GM08714 (cell line): ENCODE data around the gene CCDC70.
"Not testable (repeated sequence)": the region's sequence is repeated elsewhere in the genome, so short reads cannot be mapped to it uniquely, and the experiment has no call there.

Experiments used
- H3K4me3 ChIP-seq: fragments of 200-500 bp; sonication (Bioruptor generic); 2 replicates; pipeline ENCODE4 v1.5.1; 2014; ENCODE audit warnings: mild to moderate bottlenecking, low read length, inconsistent platforms
- ZNF274 ChIP-seq: IDR thresholded peaks from 2 replicates; pipeline ENCODE4 v1.6.1; 2012; ENCODE audit warnings: mild to moderate bottlenecking, low read depth, low read length

Gene CCDC70

DNA sequence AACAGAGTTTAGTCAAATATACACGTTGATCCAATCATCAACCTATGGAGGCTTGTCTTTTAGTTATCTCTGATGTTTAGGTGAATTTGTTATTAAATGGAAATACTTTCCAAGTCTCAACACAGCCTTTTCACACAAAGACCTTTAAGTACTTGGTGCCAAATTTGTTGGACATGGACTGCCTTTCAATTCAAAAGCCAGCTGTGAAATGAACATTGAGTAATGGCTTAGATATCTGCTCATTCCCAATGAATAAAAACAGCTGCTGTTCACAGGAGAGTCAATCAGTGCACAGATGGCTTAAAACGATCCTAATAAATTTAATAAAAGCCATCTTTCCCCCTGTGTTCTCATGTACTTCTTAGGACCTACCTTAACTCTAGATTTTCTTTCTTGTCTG is 37.9 kb upstream of the CCDC70 start:
- TF ChIP-seq ZNF274, result no peak
- H3K4me3 ChIP-seq, result no peak overlapping the region

- not testable (repeated sequence) for H3K4me3 ChIP-seq
Observed at GRCh38 chr13:51824712-51825111, 37.1 kb upstream of the CCDC70 start.

DNA sequence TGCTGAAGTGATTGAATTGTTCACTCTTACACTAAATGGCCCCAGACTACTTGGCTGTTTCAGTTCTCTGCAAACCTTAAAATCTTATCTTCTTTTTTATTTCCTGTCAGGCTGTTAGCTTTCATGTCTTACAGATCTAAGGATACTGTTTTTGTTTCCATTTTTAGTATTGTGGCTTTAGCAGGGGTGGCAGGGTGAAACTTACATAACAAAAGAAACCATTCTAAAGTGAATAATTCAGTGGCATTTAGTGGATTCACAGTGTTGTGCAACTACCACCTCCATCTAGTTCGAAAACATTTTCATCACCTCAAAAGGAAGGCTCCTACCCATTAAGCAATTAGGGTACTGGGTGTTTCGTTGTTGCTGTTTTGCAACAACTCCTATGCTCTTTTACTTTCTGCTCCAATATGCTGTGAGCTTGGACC is 36.6 kb upstream of the CCDC70 start:
- no peak for TF ChIP-seq ZNF274
- H3K4me3 ChIP-seq, result no peak overlapping the region; the same call in 1 of the 2 replicates

- no peak overlapping the region; the same call in 1 of the 2 replicates for H3K4me3 ChIP-seq
- TF ChIP-seq ZNF274, result no peak
Observed at GRCh38 chr13:51825681-51826254, 36.0 kb upstream of the CCDC70 start.

DNA sequence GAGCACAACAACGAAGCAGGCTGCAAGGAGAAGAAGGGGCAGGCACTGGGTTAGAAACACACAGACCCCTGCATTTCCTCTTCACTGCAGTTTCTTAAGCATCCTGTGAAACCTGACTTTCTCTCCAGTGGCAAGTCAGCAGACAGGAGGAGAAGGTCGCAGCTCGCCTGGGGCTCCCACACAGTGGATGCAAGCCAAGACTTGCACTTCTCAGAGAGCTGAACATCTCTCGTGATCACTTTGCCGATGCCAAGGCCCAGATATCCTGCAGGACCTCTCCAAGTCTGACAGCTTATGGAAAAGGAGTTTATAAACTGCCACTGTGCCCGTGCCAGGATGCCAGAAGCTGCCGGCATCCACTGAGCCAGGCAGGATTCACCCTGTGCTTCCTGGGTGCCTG is 35.2 kb upstream of the CCDC70 start:
- no peak for TF ChIP-seq ZNF274

GRCh38 chr13:51827254-51827653 is 34.5 kb upstream of the CCDC70 start:
- no peak overlapping the region for H3K4me3 ChIP-seq
- TF ChIP-seq ZNF274, result no peak

More for the DNA sequence above, 35.2 kb upstream of the CCDC70 start:
- H3K4me3 ChIP-seq, result no peak overlapping the region

DNA sequence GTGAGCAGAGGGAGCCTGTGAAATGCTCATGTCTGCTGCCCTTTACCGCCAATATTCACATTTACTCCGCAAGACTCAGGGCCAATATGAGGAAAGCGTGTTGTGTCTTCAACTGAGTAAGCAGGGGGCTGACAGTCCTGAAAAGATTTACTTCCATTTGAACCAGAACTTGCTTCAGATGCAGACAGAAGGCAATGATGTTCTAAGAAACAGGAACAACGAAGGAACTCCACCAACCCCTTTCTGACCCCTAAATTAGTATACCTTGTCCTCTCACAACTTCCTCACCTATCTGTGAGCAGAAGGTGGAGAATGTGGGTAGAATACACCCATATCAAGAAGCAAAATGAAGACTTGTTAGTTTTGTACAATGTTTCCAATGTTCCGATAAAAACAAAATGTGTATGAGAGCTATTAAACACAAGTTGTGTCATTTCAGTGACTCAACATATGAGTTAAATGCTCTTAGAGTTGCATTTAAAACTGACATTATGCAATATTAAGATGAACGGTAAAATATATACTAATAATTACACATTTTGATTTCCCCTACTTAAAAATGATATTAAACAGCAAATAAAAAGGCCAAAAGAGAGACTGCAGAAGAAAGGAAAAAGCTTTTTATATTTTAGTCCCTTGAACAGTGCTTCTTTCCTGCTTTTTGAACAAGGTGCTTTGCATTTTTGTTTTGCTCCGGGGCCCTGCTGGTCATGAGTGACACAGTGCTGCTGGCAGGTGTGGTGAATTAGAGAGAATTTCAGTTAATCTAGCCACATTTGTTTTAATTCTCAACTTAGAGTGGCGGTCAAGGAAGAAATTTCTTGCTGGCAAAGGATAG is 32.8 kb upstream of the CCDC70 start:
- H3K4me3 ChIP-seq, result no peak overlapping the region
- no peak for TF ChIP-seq ZNF274

DNA sequence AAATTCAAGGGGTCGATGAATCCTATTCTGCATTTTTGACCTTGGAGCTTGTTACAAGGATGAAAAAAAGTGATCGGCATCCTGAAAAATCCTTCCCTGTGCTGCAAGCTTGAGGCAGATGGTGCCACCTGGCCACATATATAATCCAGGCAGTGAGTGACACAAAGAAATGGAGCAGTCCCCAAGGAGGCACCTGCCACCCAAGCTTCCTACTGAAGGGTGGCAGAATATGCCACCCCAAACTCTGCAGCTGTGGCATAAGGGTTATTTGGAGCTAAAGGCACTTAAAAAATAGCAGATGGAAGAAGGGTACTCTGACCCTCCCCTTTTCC is 32.2 kb upstream of the CCDC70 start:
- no peak overlapping the region for H3K4me3 ChIP-seq
- no peak for TF ChIP-seq ZNF274

DNA sequence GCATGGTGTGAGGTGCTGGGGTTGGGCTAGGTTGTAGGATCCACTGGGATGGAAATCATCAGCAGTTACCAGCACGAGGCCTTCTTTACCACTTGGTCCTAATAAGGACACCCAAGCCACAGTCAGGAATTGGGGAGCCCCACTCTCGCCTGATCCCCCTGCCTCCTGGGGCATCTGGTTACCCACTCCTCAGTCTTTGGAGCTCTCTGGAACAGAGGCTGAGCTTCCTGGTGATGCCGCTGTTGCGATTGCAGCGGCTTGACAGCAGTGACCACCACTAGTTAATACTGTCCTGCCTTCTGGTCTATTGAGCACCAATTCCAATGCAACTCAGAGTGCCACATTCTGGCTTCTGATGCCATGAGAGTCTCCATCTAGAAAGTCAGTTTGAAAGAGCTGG is 30.2 kb upstream of the CCDC70 start:
- no peak for TF ChIP-seq ZNF274
- no peak overlapping the region for H3K4me3 ChIP-seq

- no peak for TF ChIP-seq ZNF274
- H3K4me3 ChIP-seq, result no peak overlapping the region
Observed at GRCh38 chr13:51832471-51833152, 29.2 kb upstream of the CCDC70 start.

GRCh38 chr13:51833980-51834379 is 27.8 kb upstream of the CCDC70 start:
- no peak for TF ChIP-seq ZNF274
- no peak overlapping the region for H3K4me3 ChIP-seq

- no peak overlapping the region for H3K4me3 ChIP-seq
- TF ChIP-seq ZNF274, result no peak
Observed at GRCh38 chr13:51834581-51835171, 27.1 kb upstream of the CCDC70 start.

GRCh38 chr13:51837016-51837415 is 24.8 kb upstream of the CCDC70 start:
- TF ChIP-seq ZNF274, result no peak
- no peak overlapping the region for H3K4me3 ChIP-seq

GRCh38 chr13:51838240-51838846 is 23.4 kb upstream of the CCDC70 start:
- H3K4me3 ChIP-seq, result no peak overlapping the region
- no peak for TF ChIP-seq ZNF274
